Choroid plexus epithelial cell (primary cell): ENCODE measurements around the gene SPECC1L.
A peak's percentile ranks its signal among the peaks of the same experiment; 100 is the strongest.
"Not testable (repeated sequence)": the region's sequence is repeated elsewhere in the genome, so short reads cannot be mapped to it uniquely, and the experiment has no call there.

ENCODE experiments used
- DNase-seq: peaks from one replicate; pipeline ENCODE4 v3.0.0-alpha.2; 2010; ENCODE audit warnings: low read depth
- H3K4me3 ChIP-seq: 2 replicates; pipeline ENCODE4 v1.5.1; 2011; ENCODE audit warnings: low read depth, mild to moderate bottlenecking, control low read depth, low read length, moderate library complexity
- CTCF ChIP-seq: conservative IDR thresholded peaks from 2 replicates; pipeline ENCODE4 v1.5.1; 2011; ENCODE audit warnings: low read depth, mild to moderate bottlenecking, control low read depth, inconsistent platforms, low read length, moderate library complexity

SPECC1L gene

GRCh38 chr22:24244144-24244787, 26.4 kb upstream of the SPECC1L start:
- peak overlapping the region; percentile 75 for H3K4me3 ChIP-seq
- DNase-seq = peak; percentile 81
- TF ChIP-seq CTCF = peak; percentile 9

- H3K4me3 ChIP-seq = peak within 1 kb of the TSS; percentile 75
- peak; percentile 74 for DNase-seq
Measured at GRCh38 chr22:24245030-24245431, 25.6 kb upstream of the SPECC1L start, which contains the start of gene GGT5. Gene GGT5, minus strand, starts transcription at chr22:24245082. Its CDS starts 357 bp downstream, at chr22:24244725.

GRCh38 chr22:24245584-24246561, 24.8 kb upstream of the SPECC1L start:
- DNase-seq = peak; percentile 95

GRCh38 chr22:24247011-24247507, 23.6 kb upstream of the SPECC1L start:
- TF ChIP-seq CTCF = no peak
- H3K4me3 ChIP-seq = peak overlapping the region; percentile 11
- DNase-seq = peak; percentile 50

More at GRCh38 chr22:24245584-24246561, 24.8 kb upstream of the SPECC1L start:
- peak overlapping the region; percentile 50 for H3K4me3 ChIP-seq

GRCh38 chr22:24247564-24248344, 22.9 kb upstream of the SPECC1L start:
- peak; percentile 99 for DNase-seq
- H3K4me3 ChIP-seq = peak overlapping the region; percentile 21

GRCh38 chr22:24248611-24249010, 22.0 kb upstream of the SPECC1L start:
- not testable (repeated sequence) for H3K4me3 ChIP-seq, DNase-seq

More at GRCh38 chr22:24247564-24248344, 22.9 kb upstream of the SPECC1L start:
- TF ChIP-seq CTCF = peak; percentile 88

- not testable (repeated sequence) for DNase-seq, H3K4me3 ChIP-seq
Measured at GRCh38 chr22:24249413-24249812, 21.2 kb upstream of the SPECC1L start.

- DNase-seq, H3K4me3 ChIP-seq: not testable (repeated sequence)
Measured at GRCh38 chr22:24251286-24251685, 19.3 kb upstream of the SPECC1L start.

- not testable (repeated sequence) for H3K4me3 ChIP-seq
Measured at GRCh38 chr22:24253126-24253525, 17.5 kb upstream of the SPECC1L start.

GRCh38 chr22:24256136-24256535, 14.5 kb upstream of the SPECC1L start:
- not testable (repeated sequence) for H3K4me3 ChIP-seq, DNase-seq

More at GRCh38 chr22:24253126-24253525, 17.5 kb upstream of the SPECC1L start:
- DNase-seq = not testable (repeated sequence)

GRCh38 chr22:24256736-24257135, 13.9 kb upstream of the SPECC1L start:
- DNase-seq, H3K4me3 ChIP-seq: not testable (repeated sequence)
